ENCODE results near the gene CPM. TPM values are rescaled to one million over a fixed set of nuclear protein-coding genes. Genes with fewer than 3 reads are reported as not detected.

Gene CPM
- total RNA-seq, 6 experiments from 2014 or later: 1.4 to 3.0 (median 2.3) TPM

DNA sequence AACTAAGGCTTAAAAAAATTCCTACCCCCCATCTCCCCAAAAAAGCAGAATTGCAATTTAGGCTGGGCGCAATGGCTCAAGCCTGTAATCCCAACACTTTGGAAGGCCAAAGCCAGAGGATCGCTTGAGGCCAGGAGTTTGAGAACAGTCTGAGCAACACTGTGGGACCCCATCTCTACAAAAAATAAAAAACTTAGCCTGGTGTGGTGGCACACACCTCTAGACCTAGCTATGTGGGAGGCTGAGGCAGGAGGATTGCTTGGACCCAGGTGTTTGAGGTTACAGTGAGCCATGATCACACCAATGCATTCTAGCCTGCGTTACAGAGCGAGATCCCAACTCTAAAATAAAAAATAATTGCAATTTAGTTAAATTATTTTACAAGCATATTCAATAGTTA is 54.1 kb downstream of the CPM start:
- no peaks in the 10 kb centered on the region for H3K4me1 Mint-ChIP-seq (ENCODE audit: low read depth)
- H3K9me3 Mint-ChIP-seq: no peaks in the 10 kb centered on the region; the same call in 1 of the 2 replicates
- DNase-seq: no peak
- TF ChIP-seq, protein P1, sequence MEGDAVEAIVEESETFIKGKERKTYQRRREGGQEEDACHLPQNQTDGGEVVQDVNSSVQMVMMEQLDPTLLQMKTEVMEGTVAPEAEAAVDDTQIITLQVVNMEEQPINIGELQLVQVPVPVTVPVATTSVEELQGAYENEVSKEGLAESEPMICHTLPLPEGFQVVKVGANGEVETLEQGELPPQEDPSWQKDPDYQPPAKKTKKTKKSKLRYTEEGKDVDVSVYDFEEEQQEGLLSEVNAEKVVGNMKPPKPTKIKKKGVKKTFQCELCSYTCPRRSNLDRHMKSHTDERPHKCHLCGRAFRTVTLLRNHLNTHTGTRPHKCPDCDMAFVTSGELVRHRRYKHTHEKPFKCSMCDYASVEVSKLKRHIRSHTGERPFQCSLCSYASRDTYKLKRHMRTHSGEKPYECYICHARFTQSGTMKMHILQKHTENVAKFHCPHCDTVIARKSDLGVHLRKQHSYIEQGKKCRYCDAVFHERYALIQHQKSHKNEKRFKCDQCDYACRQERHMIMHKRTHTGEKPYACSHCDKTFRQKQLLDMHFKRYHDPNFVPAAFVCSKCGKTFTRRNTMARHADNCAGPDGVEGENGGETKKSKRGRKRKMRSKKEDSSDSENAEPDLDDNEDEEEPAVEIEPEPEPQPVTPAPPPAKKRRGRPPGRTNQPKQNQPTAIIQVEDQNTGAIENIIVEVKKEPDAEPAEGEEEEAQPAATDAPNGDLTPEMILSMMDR (IDR thresholded peaks at IDR 0.05): no peak
- no peak overlapping the region for H3K4me3 Mint-ChIP-seq
- H3K27me3 Mint-ChIP-seq (ENCODE audit: insufficient read depth): peaks cover 2% of the 10 kb centered on the region; the same call in 1 of the 2 replicates
- H3K36me3 Mint-ChIP-seq (ENCODE audit: low read depth): peaks cover 4% of the 10 kb centered on the region; the same call in 1 of the 2 replicates
- H3K27ac Mint-ChIP-seq: no peak overlapping the region

DNA sequence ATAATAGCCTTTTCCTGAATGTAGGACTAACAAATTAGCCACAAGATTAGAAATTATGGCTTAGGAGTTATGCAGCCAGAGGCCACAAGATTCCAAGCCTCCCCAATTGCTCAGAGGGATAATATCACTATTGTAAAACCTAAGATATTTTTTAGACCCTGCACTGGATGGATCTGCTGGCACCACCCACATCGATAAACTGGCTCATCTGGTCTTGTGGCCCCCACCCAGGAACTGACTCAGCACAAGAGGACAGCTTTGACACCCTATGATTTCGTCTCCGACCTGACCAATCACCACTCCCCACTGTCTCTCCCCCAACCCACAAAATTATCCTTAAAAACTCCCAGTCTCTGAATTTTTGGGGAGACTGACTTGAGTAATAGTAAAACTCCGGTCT is 54.7 kb downstream of the CPM start:
- peaks cover 2% of the 10 kb centered on the region; the same call in 1 of the 2 replicates for H3K27me3 Mint-ChIP-seq (ENCODE audit: insufficient read depth)
- no peak for DNase-seq
- H3K27ac Mint-ChIP-seq: no peak overlapping the region
- H3K4me1 Mint-ChIP-seq (ENCODE audit: low read depth): no peaks in the 10 kb centered on the region
- H3K9me3 Mint-ChIP-seq: no peaks in the 10 kb centered on the region; the same call in 1 of the 2 replicates
- H3K36me3 Mint-ChIP-seq (ENCODE audit: low read depth): peaks cover 4% of the 10 kb centered on the region; the same call in 1 of the 2 replicates
- no peak overlapping the region for H3K4me3 Mint-ChIP-seq
- TF ChIP-seq, protein P1 (IDR thresholded peaks at IDR 0.05): no peak

DNA sequence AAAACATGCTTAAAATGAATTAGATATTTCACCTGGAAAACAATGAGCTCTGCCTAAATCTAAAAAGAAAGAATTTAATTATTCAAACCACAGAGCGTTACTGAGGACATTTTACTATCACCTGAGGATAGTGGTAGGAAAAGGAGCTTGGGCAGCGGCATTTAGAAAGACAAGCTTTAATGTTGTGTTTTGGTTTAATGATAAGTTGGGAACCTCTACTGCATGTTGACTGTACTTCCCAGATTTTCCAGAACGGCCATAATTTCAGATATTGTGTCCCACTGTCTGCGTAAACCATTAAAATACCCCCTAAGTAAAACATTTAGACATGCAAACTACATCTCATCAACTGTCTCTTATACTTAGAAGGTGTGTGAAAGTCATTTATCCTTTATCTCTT is 55.4 kb downstream of the CPM start:
- H3K27me3 Mint-ChIP-seq (ENCODE audit: insufficient read depth): peaks cover 2% of the 10 kb centered on the region; the same call in 1 of the 2 replicates
- no peak for DNase-seq
- H3K4me3 Mint-ChIP-seq: no peak overlapping the region
- H3K27ac Mint-ChIP-seq: no peak overlapping the region
- peaks cover 4% of the 10 kb centered on the region; the same call in 1 of the 2 replicates for H3K36me3 Mint-ChIP-seq (ENCODE audit: low read depth)
- no peaks in the 10 kb centered on the region; the same call in 1 of the 2 replicates for H3K9me3 Mint-ChIP-seq
- no peaks in the 10 kb centered on the region for H3K4me1 Mint-ChIP-seq (ENCODE audit: low read depth)
- TF ChIP-seq, protein P1 (IDR thresholded peaks at IDR 0.05): no peak

DNA sequence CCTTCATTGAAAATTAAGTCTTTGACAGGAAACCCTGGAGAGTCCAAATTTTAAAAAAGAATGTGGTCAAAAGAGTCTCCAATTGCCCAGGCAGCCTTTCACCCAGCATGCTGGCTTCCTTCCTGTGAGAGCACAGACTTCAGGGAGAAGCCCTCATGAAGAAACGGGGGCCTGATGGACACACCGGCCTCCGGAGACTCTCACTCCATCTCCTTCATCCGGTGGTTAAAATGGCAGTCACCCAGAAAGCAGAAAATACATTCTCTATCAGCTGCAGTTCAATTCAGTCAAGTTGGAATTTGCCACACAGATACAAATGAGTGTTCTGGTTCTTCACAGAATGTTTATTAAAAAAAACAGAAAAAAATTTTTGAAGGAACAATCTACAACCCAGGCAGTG is 56.5 kb downstream of the CPM start:
- Mint-ChIP-seq H3K4me3 (no peak overlapping the region), H3K9me3 (no peaks in the 10 kb centered on the region; the same call in 1 of the 2 replicates), H3K36me3 (ENCODE audit: low read depth) (no peaks in the 10 kb centered on the region), H3K27me3 (ENCODE audit: insufficient read depth) (0 out of 2 replicates have a peak, but pooled peaks cover 2% of the 10 kb centered on the region), H3K27ac (no peak overlapping the region), H3K4me1 (ENCODE audit: low read depth) (no peaks in the 10 kb centered on the region)
- DNase-seq: no peak
- TF ChIP-seq, protein P1 (IDR thresholded peaks at IDR 0.05): no peak

DNA sequence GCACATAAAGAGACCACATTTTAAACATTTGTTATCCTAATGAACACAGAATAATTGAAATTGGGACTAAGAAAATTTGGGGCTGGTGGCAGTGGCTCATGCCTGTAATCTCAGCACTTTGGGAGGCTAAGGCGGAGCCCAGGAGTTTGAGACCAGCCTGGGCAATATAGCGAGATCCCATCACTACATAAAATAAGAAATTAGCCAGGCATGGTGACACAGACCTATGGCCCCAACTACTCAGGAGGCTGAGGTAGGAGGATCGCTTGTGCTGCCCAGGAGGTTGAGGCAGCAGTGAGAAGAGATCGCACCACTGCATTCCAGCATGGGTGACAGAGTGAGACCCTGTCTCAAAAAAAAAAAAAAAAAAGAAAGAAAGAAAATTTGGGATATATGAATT is 59.7 kb downstream of the CPM start:
- DNase-seq: no peak
- H3K4me3 Mint-ChIP-seq: no peak overlapping the region
- H3K27me3 Mint-ChIP-seq (ENCODE audit: insufficient read depth): peaks cover 5% of the 10 kb centered on the region
- H3K9me3 Mint-ChIP-seq: no peaks in the 10 kb centered on the region; the same call in 1 of the 2 replicates
- TF ChIP-seq, protein P1 (IDR thresholded peaks at IDR 0.05): no peak
- H3K36me3 Mint-ChIP-seq (ENCODE audit: low read depth): no peaks in the 10 kb centered on the region
- no peaks in the 10 kb centered on the region for H3K4me1 Mint-ChIP-seq (ENCODE audit: low read depth)
- H3K27ac Mint-ChIP-seq: no peak overlapping the region
